ENCODE results near the gene PDIA5. TPM values are rescaled to one million over a fixed set of nuclear protein-coding genes. Genes with fewer than 3 reads are reported as not detected.

PDIA5 gene
- total RNA-seq, 2 experiments from 2014 or later: 8.1 to 11.7 TPM

GRCh38 chr3:123129092-123129491 lies 62.3 kb downstream of the PDIA5 start:
- H3K9me3 ChIP-seq (ENCODE audit: low read length): no peaks in the 10 kb centered on the region
- no peaks in the 10 kb centered on the region for H3K9me2 ChIP-seq (ENCODE audit: insufficient read depth, low read length)
- no TSS peak for BruUV-seq (replicated peaks)
- TF ChIP-seq EZH2phosphoT487 (IDR thresholded peaks at IDR 0.05; ENCODE audit: borderline replicate concordance, low read depth, low read length) (no peak), CTCF (conservative IDR thresholded peaks at IDR 0.05; ENCODE audit: low read length) (no peak)
- no peak for DNase-seq (ENCODE audit: low spot score)
- H3K4me2 ChIP-seq (ENCODE audit: low read length): no peak overlapping the region
- H4K20me1 ChIP-seq (ENCODE audit: insufficient read depth, low read length): no peaks in the 10 kb centered on the region
- no peaks in the 10 kb centered on the region for H3K79me2 ChIP-seq (ENCODE audit: insufficient read depth, low read depth, low read length)
- no peaks in the 10 kb centered on the region for H3K36me3 ChIP-seq (ENCODE audit: insufficient read depth, low read length)
- H3K4me1 ChIP-seq (ENCODE audit: insufficient read depth, low read length, poor library complexity, severe bottlenecking): no peaks in the 10 kb centered on the region
- no peak overlapping the region for H2AFZ ChIP-seq (ENCODE audit: low read length)
- intact Hi-C loops (cut with micrococcal nuclease; ENCODE audit: unreplicated experiment): no loop called here
- no peak overlapping the region for H3K27ac ChIP-seq (ENCODE audit: low read depth, low read length, poor library complexity, severe bottlenecking)
- CTCF ChIA-PET (ENCODE audit: unreplicated experiment): no interaction called here
- POLR2A ChIA-PET: no interaction called here
- no peak overlapping the region for H3K4me3 ChIP-seq (ENCODE audit: low read depth, low read length, poor library complexity, severe bottlenecking)

- ChIA-PET CTCF (ENCODE audit: unreplicated experiment) (no interaction called here), POLR2A (no interaction called here)
- no peaks in the 10 kb centered on the region for H3K79me2 ChIP-seq (ENCODE audit: insufficient read depth, low read depth, low read length)
- no peak overlapping the region for H3K4me3 ChIP-seq (ENCODE audit: low read depth, low read length, poor library complexity, severe bottlenecking)
- TF ChIP-seq CTCF (conservative IDR thresholded peaks at IDR 0.05; ENCODE audit: low read length) (no peak), EZH2phosphoT487 (IDR thresholded peaks at IDR 0.05; ENCODE audit: borderline replicate concordance, low read depth, low read length) (no peak)
- H3K4me1 ChIP-seq (ENCODE audit: insufficient read depth, low read length, poor library complexity, severe bottlenecking): no peaks in the 10 kb centered on the region
- H3K9me2 ChIP-seq (ENCODE audit: insufficient read depth, low read length): no peaks in the 10 kb centered on the region
- no peak overlapping the region for H3K27ac ChIP-seq (ENCODE audit: low read depth, low read length, poor library complexity, severe bottlenecking)
- no peak overlapping the region for H2AFZ ChIP-seq (ENCODE audit: low read length)
- no peak for DNase-seq (ENCODE audit: low spot score)
- no peaks in the 10 kb centered on the region for H4K20me1 ChIP-seq (ENCODE audit: insufficient read depth, low read length)
- no peaks in the 10 kb centered on the region for H3K36me3 ChIP-seq (ENCODE audit: insufficient read depth, low read length)
- no peaks in the 10 kb centered on the region for H3K9me3 ChIP-seq (ENCODE audit: low read length)
- intact Hi-C loops (cut with micrococcal nuclease; ENCODE audit: unreplicated experiment): no loop called here
- H3K4me2 ChIP-seq (ENCODE audit: low read length): no peak overlapping the region
- no TSS peak for BruUV-seq (replicated peaks)
Observed at GRCh38 chr3:123129532-123129931, 62.7 kb downstream of the PDIA5 start.

GRCh38 chr3:123130079-123130750 lies 63.4 kb downstream of the PDIA5 start:
- no peaks in the 10 kb centered on the region for H3K9me2 ChIP-seq (ENCODE audit: insufficient read depth, low read length)
- no peaks in the 10 kb centered on the region for H3K79me2 ChIP-seq (ENCODE audit: insufficient read depth, low read depth, low read length)
- no peak overlapping the region for H3K4me2 ChIP-seq (ENCODE audit: low read length)
- ChIA-PET POLR2A (no interaction called here), CTCF (ENCODE audit: unreplicated experiment) (no interaction called here)
- TF ChIP-seq EZH2phosphoT487 (IDR thresholded peaks at IDR 0.05; ENCODE audit: borderline replicate concordance, low read depth, low read length): no peak
- TF ChIP-seq CTCF (conservative IDR thresholded peaks at IDR 0.05; ENCODE audit: low read length): no peak
- no peak for DNase-seq (ENCODE audit: low spot score)
- H3K36me3 ChIP-seq (ENCODE audit: insufficient read depth, low read length): no peaks in the 10 kb centered on the region
- BruUV-seq (replicated peaks): no TSS peak
- no peak overlapping the region for H3K4me3 ChIP-seq (ENCODE audit: low read depth, low read length, poor library complexity, severe bottlenecking)
- no peak overlapping the region for H2AFZ ChIP-seq (ENCODE audit: low read length)
- H3K4me1 ChIP-seq (ENCODE audit: insufficient read depth, low read length, poor library complexity, severe bottlenecking): no peaks in the 10 kb centered on the region
- no peak overlapping the region for H3K27ac ChIP-seq (ENCODE audit: low read depth, low read length, poor library complexity, severe bottlenecking)
- H3K9me3 ChIP-seq (ENCODE audit: low read length): no peaks in the 10 kb centered on the region
- no peaks in the 10 kb centered on the region for H4K20me1 ChIP-seq (ENCODE audit: insufficient read depth, low read length)
- intact Hi-C loops (cut with micrococcal nuclease; ENCODE audit: unreplicated experiment): no loop called here
